BJ (cell line): ENCODE results near the gene UXS1. TPM values are rescaled to one million over a fixed set of nuclear protein-coding genes. Genes with fewer than 3 reads are reported as not detected.

Source experiments
- CTCF ChIA-PET: fragments of 350-600 bp; formaldehyde crosslinking; extraction: SDS; loops from one replicate; lab custom pipeline; 2021; ENCODE audit warnings: antibody characterized with exemption, inconsistent platforms; lab: Yijun Ruan, JAX
- POLR2A ChIA-PET: fragments of 300-600 bp; sonication (Branson Sonifier 250); formaldehyde crosslinking; extraction: SDS; loops from one replicate; lab custom pipeline; 2021; ENCODE audit warnings: antibody characterized with exemption; lab: Charles Lee
- DNase-seq: peaks from one replicate; pipeline ENCODE4 v3.0.0-alpha.2; 2011; ENCODE audit warnings: low read depth
- H3K27me3 ChIP-seq: 2 replicates; pipeline ENCODE4 v1.6.0; 2011; ENCODE audit warnings: low read length; ENCODE audit not compliant: control insufficient read depth, insufficient read depth
- H3K36me3 ChIP-seq: 2 replicates; pipeline ENCODE4 v1.5.1; 2011; ENCODE audit warnings: low read length; ENCODE audit not compliant: control insufficient read depth, insufficient read depth
- H3K4me3 ChIP-seq: 2 replicates; pipeline ENCODE4 v1.5.1; 2011; ENCODE audit warnings: low read depth, mild to moderate bottlenecking, control low read depth, low read length
- polyA plus RNA-seq: library from polyadenylated mRNA; depleted of rRNA; stranded (reverse); fragments of >200 nt; gene quantifications from 2 replicates; pipeline ENCODE4 v1.2.3, GENCODE V29; 2011
- TF ChIP-seq, protein P1 (sequence below): IDR thresholded peaks from 2 replicates; pipeline ENCODE4 v1.5.1; 2011; ENCODE audit warnings: low read depth, mild to moderate bottlenecking, control low read depth, inconsistent platforms, low read length, moderate library complexity; ENCODE audit not compliant: insufficient read depth

The UXS1 gene
- polyA plus RNA-seq, 1 experiment: 46.3 TPM

DNA sequence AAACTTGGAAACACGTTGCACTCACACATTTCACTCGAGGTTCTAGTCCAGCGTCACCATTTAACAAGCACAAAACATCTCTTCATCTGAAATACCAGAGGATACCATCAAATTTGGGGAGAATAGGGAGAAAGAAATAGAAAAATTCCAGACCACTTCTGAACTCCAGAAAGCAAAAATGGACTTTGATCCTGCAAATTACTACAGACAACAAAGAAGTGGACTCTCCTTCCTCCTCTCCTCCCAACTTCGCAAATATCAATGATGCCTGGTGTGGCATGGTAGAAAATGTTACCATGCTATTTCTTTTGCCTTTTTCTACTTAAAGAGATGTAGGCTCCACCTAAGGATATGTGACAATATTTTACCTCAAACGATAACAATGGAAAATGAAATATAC is 13.5 kb downstream of the UXS1 start:
- POLR2A ChIA-PET: no interaction called here
- H3K4me3 ChIP-seq: no peak overlapping the region
- H3K36me3 ChIP-seq: no peaks in the 10 kb centered on the region
- no peak for DNase-seq
- no peaks in the 10 kb centered on the region for H3K27me3 ChIP-seq
- CTCF ChIA-PET: interaction anchor here (1.7 kb wide), 1 partner anchor 10 kb away, joined by 6 read pairs; no protein-coding TSS in a partner anchor
- TF ChIP-seq, protein P1, sequence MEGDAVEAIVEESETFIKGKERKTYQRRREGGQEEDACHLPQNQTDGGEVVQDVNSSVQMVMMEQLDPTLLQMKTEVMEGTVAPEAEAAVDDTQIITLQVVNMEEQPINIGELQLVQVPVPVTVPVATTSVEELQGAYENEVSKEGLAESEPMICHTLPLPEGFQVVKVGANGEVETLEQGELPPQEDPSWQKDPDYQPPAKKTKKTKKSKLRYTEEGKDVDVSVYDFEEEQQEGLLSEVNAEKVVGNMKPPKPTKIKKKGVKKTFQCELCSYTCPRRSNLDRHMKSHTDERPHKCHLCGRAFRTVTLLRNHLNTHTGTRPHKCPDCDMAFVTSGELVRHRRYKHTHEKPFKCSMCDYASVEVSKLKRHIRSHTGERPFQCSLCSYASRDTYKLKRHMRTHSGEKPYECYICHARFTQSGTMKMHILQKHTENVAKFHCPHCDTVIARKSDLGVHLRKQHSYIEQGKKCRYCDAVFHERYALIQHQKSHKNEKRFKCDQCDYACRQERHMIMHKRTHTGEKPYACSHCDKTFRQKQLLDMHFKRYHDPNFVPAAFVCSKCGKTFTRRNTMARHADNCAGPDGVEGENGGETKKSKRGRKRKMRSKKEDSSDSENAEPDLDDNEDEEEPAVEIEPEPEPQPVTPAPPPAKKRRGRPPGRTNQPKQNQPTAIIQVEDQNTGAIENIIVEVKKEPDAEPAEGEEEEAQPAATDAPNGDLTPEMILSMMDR: no peak

DNA sequence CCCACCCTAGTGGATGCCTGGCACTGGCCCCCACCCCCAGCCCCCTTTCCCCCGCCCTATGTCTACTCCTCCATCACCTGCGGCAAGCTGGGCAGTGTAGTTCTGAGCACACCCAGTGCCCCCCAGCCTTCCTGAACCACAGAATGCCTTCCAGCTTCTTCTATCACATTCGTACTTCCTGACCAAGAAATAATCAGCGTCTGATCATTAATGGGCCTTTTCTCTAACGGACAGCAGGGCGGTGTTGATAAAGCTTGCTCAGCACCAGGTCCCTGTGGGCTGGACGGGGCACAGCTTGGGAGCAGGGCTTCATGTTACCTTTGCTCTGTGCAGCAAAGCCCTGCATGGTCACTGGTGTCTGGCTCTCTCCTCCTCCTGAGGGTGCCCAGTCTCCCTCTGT is 15.4 kb downstream of the UXS1 start:
- POLR2A ChIA-PET: no interaction called here
- CTCF ChIA-PET: no interaction called here
- TF ChIP-seq, protein P1: no peak
- no peaks in the 10 kb centered on the region for H3K36me3 ChIP-seq
- no peaks in the 10 kb centered on the region for H3K27me3 ChIP-seq
- no peak for DNase-seq
- H3K4me3 ChIP-seq: no peak overlapping the region

DNA sequence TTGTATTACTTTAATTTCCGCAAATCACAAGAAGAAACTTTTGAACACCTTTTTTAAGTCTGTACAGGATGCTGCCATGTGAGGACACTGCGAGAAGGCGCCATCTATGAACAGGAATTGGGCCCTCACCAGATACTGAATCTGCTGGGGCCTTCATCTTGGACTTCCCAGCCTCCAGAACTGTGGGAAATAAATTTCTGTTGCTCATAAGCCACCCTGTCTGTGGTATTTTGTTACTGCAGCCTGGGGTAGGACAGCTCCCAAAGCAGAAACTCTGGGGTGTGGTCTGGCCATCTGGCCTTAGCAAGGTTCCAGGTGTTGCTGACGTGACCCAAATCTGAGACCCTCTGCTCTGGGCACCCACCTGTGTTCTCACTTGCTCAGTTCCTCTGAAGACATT is 16.5 kb downstream of the UXS1 start:
- no peak for DNase-seq
- Histone ChIP-seq H3K27me3 (no peaks in the 10 kb centered on the region), H3K4me3 (no peak overlapping the region), H3K36me3 (no peaks in the 10 kb centered on the region)
- ChIA-PET POLR2A (no interaction called here), CTCF (no interaction called here)
- TF ChIP-seq, protein P1: no peak

DNA sequence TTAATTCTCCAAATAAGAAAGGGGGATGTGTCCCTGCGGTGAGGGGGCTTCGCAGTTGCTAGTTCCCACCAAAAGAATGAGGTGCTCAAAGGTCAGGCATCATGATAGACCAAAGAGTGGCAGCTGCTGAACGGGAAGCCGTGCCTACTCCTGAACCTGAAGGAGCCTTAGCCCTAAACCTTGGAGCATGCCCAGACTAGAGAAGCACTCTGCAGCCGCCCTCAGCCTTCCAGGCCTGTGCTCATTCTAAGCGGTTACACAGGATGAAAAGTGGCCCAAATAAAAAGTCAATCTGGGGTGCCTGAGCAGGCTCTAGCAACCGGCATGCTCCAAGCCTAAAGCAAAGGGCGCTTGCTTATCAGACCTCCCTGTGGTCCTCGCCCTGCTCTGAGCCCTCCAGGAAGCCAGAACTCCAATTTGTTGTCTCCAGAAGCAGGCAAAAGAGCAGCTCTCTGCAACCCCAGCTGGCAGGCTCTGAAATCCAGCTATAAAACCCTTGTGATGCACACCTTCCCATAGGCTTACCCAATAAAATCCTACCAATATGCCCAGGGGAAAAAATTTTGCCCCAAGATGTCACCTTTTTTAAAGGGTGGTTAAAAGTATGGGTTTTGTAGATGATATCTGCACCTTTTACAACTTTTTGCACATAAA is 17.5 kb downstream of the UXS1 start:
- no peak for DNase-seq
- TF ChIP-seq, protein P1: no peak
- no peaks in the 10 kb centered on the region for H3K27me3 ChIP-seq
- H3K36me3 ChIP-seq: no peaks in the 10 kb centered on the region
- no peak overlapping the region for H3K4me3 ChIP-seq
- ChIA-PET POLR2A (no interaction called here), CTCF (interaction anchor here (0.7 kb wide), 1 partner anchor 61 kb away, joined by 3 read pairs; no protein-coding TSS in a partner anchor)

- no peak for DNase-seq
- POLR2A ChIA-PET: no interaction called here
- no peaks in the 10 kb centered on the region for H3K27me3 ChIP-seq
- H3K36me3 ChIP-seq: no peaks in the 10 kb centered on the region
- TF ChIP-seq, protein P1: no peak
- CTCF ChIA-PET: no interaction called here
- no peak overlapping the region for H3K4me3 ChIP-seq
These were observed 18.8 kb downstream of the UXS1 start for GRCh38 chr2:106175086-106175850.
